Heart right ventricle (tissue), 16 donors: ENCODE measurements around the gene POLDIP3. TPM values are rescaled to one million over a fixed set of nuclear protein-coding genes. Genes with fewer than 3 reads are reported as not detected.

Source experiments
- ATAC-seq, 8 donors: fragments of 200-7000 bp; cut with Tn5 transposase; one replicate each; pipeline ENCODE4 v1.9.1; 2020; ENCODE audit warnings: mild to moderate bottlenecking in 8 of 8, moderate library complexity in 8 of 8, moderate number of reproducible peaks in 1 of 8
- DNase-seq, 2 donors: peaks; one replicate each; pipeline ENCODE4 v3.0.0-alpha.2; 2020
- H3K27ac ChIP-seq, 10 donors: fragments of 200-600 bp; sonication (generic) in 2 of 10; one replicate each; pipeline versions ENCODE4 v1.5.0 to v1.8.0; 2020 to 2022; ENCODE audit warnings: mild to moderate bottlenecking in 3 of 10
- H3K27me3 ChIP-seq, 7 donors: fragments of 200-600 bp; one replicate each; pipeline ENCODE4 v1.8.0; 2021 to 2022; ENCODE audit warnings: mild to moderate bottlenecking in 2 of 7
- H3K36me3 ChIP-seq, 9 donors: fragments of 200-600 bp; sonication (generic) in 1 of 9; one replicate each; pipeline versions ENCODE4 v1.5.0 to v1.8.0; 2020 to 2022; ENCODE audit warnings: mild to moderate bottlenecking in 2 of 9
- H3K4me1 ChIP-seq, 9 donors: fragments of 200-600 bp; sonication (generic) in 1 of 9; one replicate each; pipeline versions ENCODE4 v1.5.0 to v1.8.0; 2020 to 2022; ENCODE audit warnings: mild to moderate bottlenecking in 4 of 9
- H3K4me3 ChIP-seq, 10 donors: fragments of 200-600 bp; sonication (generic) in 2 of 10; one replicate each; pipeline versions ENCODE4 v1.5.0 to v1.8.0; 2020 to 2022; ENCODE audit warnings: mild to moderate bottlenecking in 7 of 10, moderate library complexity in 2 of 10
- H3K9me3 ChIP-seq, 11 donors: fragments of 200-600 bp in 10 of 11; sonication (generic) in 2 of 11; one replicate each; pipeline versions ENCODE4 v1.5.0 to v1.8.0; 2013 to 2022; ENCODE audit warnings: mild to moderate bottlenecking in 2 of 11, control low read depth in 1 of 11, moderate library complexity in 1 of 11
- CTCF ChIP-seq, 9 donors: fragments of 200-600 bp; sonication (generic) in 2 of 9; IDR thresholded peaks; one replicate each; pipeline versions ENCODE4 v1.5.0 to v1.8.0; 2021 to 2022; ENCODE audit warnings: antibody characterized with exemption in 9 of 9, mild to moderate bottlenecking in 5 of 9, moderate library complexity in 1 of 9
- WGBS, 2 donors: extraction: QIAGEN DNeasy Blood & Tissue Kit; methylation state at CpG; one replicate each; pipeline ENCODE4 v1.1.7; 2013; ENCODE audit warnings: inconsistent platforms in 1 of 2; 5-methylcytosine and 5-hydroxymethylcytosine counted together
- intact Hi-C, 10 donors: fragments of 100-400 bp; cut with DNase I; formaldehyde crosslinking; loops; one replicate each; pipeline versions ENCODE4 v1.11.1 to v1.14.2; 2022
- polyA plus RNA-seq, 2 donors: library from polyadenylated mRNA; stranded (reverse); fragments of 200-250 nt; gene quantifications; one replicate each; pipeline ENCODE4 v1.2.3, GENCODE V29; 2013
- total RNA-seq, 10 donors: library from RNA; stranded (reverse); fragmentation: NEBNext Ultra II Directional in 3 of 10; extraction: Animal tissue kit (Norgen Biotek cat#: 25700) in 3 of 10; gene quantifications; one replicate each; pipeline versions ENCODE4 v1.2.1 to v1.2.4, GENCODE V29; 2021 to 2023
- donor health status: Arrhythmogenic right ventricular cardiomyopathy.
- donor health status: ischemic (EF 13 %, LVEDD 7.1; RV severe dilation, severe dysfunction).
- donor health status: healthy with polysubstance abuse.
- donor health status: DM: no; HTN: yes; CAD: no.
- donor health status: DM: no; HTN: no; CAD: no.
- donor health status: ischemic (EF 25% LVEDD 6.9; RV normal size, moderate dysfunction).
- donor health status: ischemic (EF 25% LVEDD 5.7; RV mildly dilated, moderate dysfunction).
- donor health status: healthy.
- donor health status: DM: yes; HTN: yes; CAD: no.
- donor health status: Ischemic cardiomyopathy.
- donor health status: ischemic (EF 35%, LVEDD 5.7; RV mildly dilated, moderate dysfunction).
- donor health status: nonischemic (EF 11% LVEDD 7.7; RV severe dilation, severe dysfunction).
- donor health status: DM: yes; HTN: yes; CAD: no.
- donor health status: PGD.
- donor health status: ischemic (EF 29% LVEDD 5.4; RV normal size, mild dysfunction).
- donor health status: nonischemic (EF 23%, LVEDD 6.1; RV moderate dilation, normal function).

POLDIP3 gene
- total and polyA plus RNA-seq, 12 donors = 11.9 to 42.6 (median 32.5) TPM

- DNase-seq = no peak
- no peak for TF ChIP-seq CTCF (IDR thresholded peaks at IDR 0.05)
- no peak for ATAC-seq
- Histone ChIP-seq H3K9me3 (no peaks in the 10 kb centered on the region), H3K4me1 (peaks cover 35 to 91% (median 67%) of the 10 kb centered on the region in 9 donors), H3K27me3 (no peaks in the 10 kb centered on the region), H3K4me3 (no peak overlapping the region), H3K27ac (peak overlapping the region in 8 of 10 donors; percentile 53 to 99 (median 96)), H3K36me3 (peaks cover 0 to 8% (median 0%) of the 10 kb centered on the region in 9 donors)
- intact Hi-C loops = loop anchor here in 2 of 10 donors (2.0 to 10.0 kb wide), 2 partner anchors 21 to 453 kb away; no protein-coding TSS in a partner anchor
- 63 to 79% methylated on average over 9 of the region's 9 CpGs for WGBS, 2 donors
These were observed 27.2 kb upstream of the POLDIP3 start for GRCh38 chr22:42641801-42642413.

- no peak for TF ChIP-seq CTCF (IDR thresholded peaks at IDR 0.05)
- H3K27ac ChIP-seq = peak overlapping the region in 2 of 10 donors; percentile 14 to 36
- ATAC-seq (no peak), DNase-seq (no peak)
- H3K36me3 ChIP-seq = peaks cover 0 to 30% (median 19%) of the 10 kb centered on the region in 9 donors
- WGBS, 2 donors = 73 to 75% methylated on average over 9 of the region's 9 CpGs
- H3K27me3 ChIP-seq = no peaks in the 10 kb centered on the region
- no peak overlapping the region for H3K4me3 ChIP-seq
- intact Hi-C loops = loop anchor here in 1 of 10 donors (10.0 kb wide), 1 partner anchor 455 kb away; no protein-coding TSS in a partner anchor
- peaks cover 28 to 91% (median 57%) of the 10 kb centered on the region in 9 donors for H3K4me1 ChIP-seq
- H3K9me3 ChIP-seq = no peaks in the 10 kb centered on the region
These were observed 25.0 kb upstream of the POLDIP3 start for GRCh38 chr22:42639541-42640241.

- 85 to 93% methylated on average over 12 of the region's 12 CpGs for WGBS, 2 donors
- DNase-seq = no peak
- no peak for TF ChIP-seq CTCF (IDR thresholded peaks at IDR 0.05)
- no peaks in the 10 kb centered on the region for H3K9me3 ChIP-seq
- no peak overlapping the region for H3K4me3 ChIP-seq
- peak overlapping the region in 4 of 10 donors; percentile 3 to 22 (median 5) for H3K27ac ChIP-seq
- intact Hi-C loops = no loop called here
- H3K36me3 ChIP-seq = peaks cover 0 to 51% (median 39%) of the 10 kb centered on the region in 9 donors
- peaks cover 8 to 77% (median 36%) of the 10 kb centered on the region in 9 donors for H3K4me1 ChIP-seq
- no peaks in the 10 kb centered on the region for H3K27me3 ChIP-seq
- peak in 1 of 8 donors; percentile 2 for ATAC-seq
These were observed 22.9 kb upstream of the POLDIP3 start for GRCh38 chr22:42637555-42637954.

GRCh38 chr22:42636506-42636905 lies 21.8 kb upstream of the POLDIP3 start:
- no peak overlapping the region for H3K4me3 ChIP-seq
- WGBS, 2 donors = 95 to 97% methylated on average over 16 to 17 of the region's 17 CpGs
- H3K36me3 ChIP-seq = peaks cover 0 to 62% (median 49%) of the 10 kb centered on the region in 9 donors
- TF ChIP-seq CTCF (IDR thresholded peaks at IDR 0.05) = no peak
- no peak for DNase-seq
- no peaks in the 10 kb centered on the region for H3K9me3 ChIP-seq
- H3K27me3 ChIP-seq = no peaks in the 10 kb centered on the region
- intact Hi-C loops = no loop called here
- ATAC-seq = peak in 1 of 8 donors; percentile 9
- peak overlapping the region in 7 of 10 donors; percentile 36 to 88 (median 76) for H3K27ac ChIP-seq
- peaks cover 12 to 77% (median 25%) of the 10 kb centered on the region in 9 donors for H3K4me1 ChIP-seq
